HG02763 (cell line): ENCODE data around the gene CLMN.

Source experiments
- ATAC-seq: cut with Tn5 transposase; IDR thresholded peaks from one replicate; pipeline ENCODE4 v1.9.1; 2021; ENCODE audit warnings: mild to moderate bottlenecking, moderate library complexity; ENCODE audit not compliant: unreplicated experiment

The CLMN gene

DNA sequence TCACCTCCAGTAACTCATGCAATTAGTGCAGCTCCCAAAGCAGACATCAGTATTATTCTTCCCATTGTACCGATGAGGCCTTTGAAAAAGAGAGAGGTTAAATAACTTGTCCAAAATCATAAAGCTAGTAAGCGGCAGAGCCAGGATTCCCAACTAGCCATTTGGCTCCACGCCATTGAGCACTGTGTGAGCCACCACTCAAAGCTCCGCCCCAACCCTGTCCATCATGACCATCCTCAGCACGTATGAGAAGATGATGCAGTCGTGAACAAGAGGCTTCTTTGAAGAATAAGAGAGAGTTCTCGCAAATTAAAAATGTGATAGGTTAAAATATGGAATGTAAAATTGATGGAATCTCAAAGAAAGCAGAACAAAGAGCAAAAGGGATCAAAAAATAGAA lies 14.6 kb downstream of the CLMN start:
- no peak for ATAC-seq

DNA sequence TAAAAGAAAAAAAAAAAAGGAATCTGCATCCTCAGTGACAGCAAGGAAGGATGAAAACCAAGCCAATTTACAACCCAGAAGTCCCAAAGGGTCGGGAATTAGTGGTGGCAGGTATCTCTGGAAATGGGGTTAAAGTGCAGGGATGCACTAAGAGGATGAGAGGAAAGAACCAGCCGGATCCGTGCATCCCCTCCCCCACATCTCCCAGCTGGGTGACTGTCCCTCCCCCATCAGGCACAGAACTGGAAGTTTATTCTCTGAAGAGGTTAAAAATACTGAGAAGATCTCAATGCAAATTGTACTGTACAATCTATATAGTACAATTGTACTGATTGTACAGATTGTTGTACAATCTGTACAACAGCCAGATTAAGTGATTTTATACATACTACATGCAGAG lies 15.4 kb downstream of the CLMN start:
- ATAC-seq = no peak

DNA sequence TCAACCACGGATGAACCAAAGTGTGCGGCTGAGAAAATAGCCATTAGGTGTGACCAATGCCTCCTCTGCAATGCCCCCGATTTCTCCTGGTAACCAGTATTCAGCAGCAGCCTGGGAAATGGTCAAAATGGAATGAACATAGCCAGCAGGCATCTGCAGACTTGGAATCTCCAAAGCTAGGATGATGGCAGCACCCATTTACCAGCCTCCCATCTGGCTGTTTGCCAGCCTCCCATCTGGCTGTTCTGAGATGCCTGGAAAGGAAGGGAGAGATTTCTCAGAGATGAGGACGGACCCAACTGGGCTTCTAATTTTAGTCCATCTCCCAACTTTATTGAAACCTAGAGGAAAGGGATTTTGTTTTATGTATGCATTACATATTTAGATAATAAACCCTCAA lies 16.2 kb downstream of the CLMN start:
- no peak for ATAC-seq

DNA sequence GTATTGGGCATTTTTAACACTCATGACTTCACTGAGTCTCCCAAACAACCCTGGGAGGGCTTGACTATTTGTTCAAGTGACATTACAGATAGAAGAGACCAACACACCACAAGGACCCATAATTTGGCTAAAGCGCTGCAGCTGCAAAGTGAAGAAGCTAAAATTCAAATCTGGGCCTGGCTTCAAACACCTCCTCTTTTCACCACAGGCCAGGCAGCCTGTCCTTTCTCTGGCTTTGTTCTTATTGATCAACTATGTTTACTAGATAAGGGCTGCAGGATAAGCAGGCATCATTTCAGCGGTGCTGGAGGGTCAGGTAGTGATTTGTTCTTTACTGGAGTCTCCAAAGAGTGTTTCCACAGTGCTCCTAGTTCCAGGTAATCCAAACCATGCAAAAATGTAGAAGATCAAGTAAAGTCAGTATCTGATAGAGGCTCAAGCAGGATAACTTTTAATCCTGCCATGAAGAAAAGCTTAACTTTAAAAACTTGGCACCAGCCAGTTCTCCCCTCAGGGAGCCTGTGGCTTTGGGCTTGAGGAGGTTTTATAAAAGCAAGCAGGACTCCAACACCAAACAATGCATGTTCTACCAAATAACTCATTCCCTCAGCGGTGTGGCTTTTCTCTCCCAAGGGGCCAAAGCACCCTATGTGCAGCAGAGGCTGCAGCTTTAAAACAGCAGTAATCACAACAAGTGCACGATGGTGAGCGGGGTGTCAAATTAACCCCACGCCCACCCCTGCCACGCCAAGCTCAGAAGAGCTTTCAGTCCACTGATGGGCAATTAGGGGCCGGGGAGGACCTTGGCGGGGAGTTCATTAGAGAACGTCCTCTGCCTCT lies 16.8 kb downstream of the CLMN start:
- ATAC-seq = no peak

- no peak for ATAC-seq
Observed at GRCh38 chr14:95301527-95302187, 18.1 kb downstream of the CLMN start.

GRCh38 chr14:95300697-95301526 lies 18.8 kb downstream of the CLMN start:
- no peak for ATAC-seq

- ATAC-seq = no peak
Observed at GRCh38 chr14:95300002-95300696, 19.6 kb downstream of the CLMN start.

GRCh38 chr14:95299271-95299670 lies 20.4 kb downstream of the CLMN start:
- ATAC-seq = no peak

GRCh38 chr14:95297832-95298231 lies 21.9 kb downstream of the CLMN start:
- no peak for ATAC-seq

- ATAC-seq = no peak
Observed at GRCh38 chr14:95296966-95297365, 22.7 kb downstream of the CLMN start.

DNA sequence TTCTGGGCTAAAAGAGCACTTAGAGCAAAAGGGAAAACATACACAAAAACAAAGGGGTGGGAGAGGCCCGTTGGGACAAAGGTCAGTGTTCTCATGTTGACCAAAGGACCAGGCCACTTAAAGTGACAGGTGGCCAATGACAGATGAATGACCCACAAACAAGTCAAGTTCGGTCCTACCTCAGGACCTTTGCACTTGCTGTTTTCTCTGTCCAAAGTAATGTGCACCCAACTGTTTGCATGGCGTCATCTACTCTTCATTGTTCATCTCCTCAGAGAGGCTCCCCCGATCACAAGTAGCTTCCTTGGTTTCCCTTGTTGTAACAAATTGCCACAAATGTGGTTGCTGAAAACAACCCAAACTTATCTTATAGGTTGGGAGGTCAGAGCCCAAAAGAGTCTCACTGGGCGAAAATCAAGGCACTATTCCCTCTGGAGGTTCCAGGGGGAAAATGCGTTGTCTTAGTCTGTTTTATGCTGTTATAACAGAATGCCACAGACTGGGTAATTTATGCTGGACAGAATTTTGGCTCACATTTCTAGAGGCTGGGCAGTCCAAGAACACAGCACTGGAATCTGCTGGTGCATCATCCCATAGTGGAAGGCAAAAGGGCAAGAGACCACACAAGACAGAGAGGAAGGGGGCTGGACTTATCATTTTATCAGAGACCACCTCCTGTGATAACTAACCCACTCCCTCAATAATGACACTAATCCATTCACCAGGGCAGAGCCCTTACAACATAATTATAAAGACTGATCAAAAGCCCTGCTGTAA lies 23.9 kb downstream of the CLMN start:
- no peak for ATAC-seq

GRCh38 chr14:95294834-95295599 lies 24.7 kb downstream of the CLMN start:
- no peak for ATAC-seq

GRCh38 chr14:95294320-95294719 lies 25.4 kb downstream of the CLMN start:
- no peak for ATAC-seq

DNA sequence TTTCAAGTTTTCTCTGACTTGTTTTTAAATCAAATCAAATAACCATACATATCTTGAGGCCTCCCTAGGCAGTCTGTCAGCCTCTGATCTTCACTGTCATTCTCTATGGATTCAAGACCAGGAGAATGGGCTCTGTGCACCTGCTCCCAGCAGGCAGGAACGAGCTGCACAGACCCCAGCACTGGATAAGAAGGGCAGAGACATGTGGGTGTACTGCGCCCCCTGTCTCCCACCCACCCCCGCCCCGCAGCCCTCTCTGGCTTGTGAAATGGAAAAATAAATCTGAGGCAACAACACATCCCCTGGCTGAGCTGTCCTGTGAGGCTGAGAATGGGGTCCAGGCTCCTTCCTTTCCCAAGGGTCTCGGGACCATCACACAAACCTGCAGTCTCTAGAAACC lies 26.3 kb downstream of the CLMN start:
- ATAC-seq = no peak

- ATAC-seq = no peak
Observed at GRCh38 chr14:95292660-95293425, 26.9 kb downstream of the CLMN start.

- ATAC-seq = no peak
Observed at GRCh38 chr14:95291859-95292542, 27.7 kb downstream of the CLMN start.

DNA sequence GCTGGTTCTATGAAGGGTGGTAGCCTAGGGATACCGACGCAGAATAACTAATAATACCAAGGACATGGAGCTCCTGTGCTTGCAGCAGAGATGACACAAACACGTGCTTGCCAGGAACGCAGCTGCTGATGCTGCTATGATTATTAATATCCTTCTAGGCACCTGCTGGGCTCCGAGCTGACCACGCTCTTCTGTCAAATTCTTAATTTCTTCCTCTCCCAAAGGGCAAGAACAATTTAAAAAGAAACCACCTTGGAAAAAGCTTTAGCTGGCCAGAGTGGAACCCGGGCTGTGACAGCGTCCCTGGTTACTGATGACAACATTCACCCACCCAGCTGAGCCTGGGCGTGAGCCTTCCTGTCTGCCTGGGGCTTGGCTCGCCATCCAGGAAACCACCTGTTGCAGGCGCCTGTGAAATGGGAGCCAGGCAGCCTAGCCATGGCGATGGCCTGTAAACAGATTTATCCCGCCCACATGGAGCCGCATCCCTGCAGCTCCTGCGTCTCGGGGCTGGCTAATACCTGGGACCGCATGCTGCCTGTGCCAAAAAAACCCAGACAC lies 28.8 kb downstream of the CLMN start:
- ATAC-seq = no peak

DNA sequence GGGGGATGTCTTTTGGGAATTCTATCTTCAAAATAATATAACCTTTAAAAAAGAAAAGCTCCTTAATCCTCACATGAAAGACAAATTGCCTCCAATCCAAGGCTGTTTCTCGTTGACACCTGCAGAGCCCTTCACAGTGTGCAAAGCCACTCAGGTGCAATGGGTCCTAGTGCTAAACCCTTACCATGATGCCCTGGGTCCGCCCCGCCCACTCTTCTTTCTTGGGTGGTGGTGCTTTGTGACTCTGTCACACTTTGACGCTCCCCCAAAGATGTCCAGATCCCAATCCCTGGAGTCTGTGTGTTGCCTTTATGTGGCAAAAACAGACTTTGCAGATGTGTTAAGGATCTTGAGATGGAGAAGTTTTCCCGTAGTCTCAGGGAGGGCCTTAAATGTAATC lies 29.7 kb downstream of the CLMN start:
- no peak for ATAC-seq
